GM19099 (cell line): Measurements from ENCODE around the gene GTSE1.

ENCODE experiments used
- POLR2A ChIP-seq: IDR thresholded peaks from 3 replicates; pipeline ENCODE4 v1.6.1; 2011; ENCODE audit warnings: low read depth; ENCODE audit not compliant: insufficient read length; ENCODE audit errors: extremely low read depth

The GTSE1 gene

DNA sequence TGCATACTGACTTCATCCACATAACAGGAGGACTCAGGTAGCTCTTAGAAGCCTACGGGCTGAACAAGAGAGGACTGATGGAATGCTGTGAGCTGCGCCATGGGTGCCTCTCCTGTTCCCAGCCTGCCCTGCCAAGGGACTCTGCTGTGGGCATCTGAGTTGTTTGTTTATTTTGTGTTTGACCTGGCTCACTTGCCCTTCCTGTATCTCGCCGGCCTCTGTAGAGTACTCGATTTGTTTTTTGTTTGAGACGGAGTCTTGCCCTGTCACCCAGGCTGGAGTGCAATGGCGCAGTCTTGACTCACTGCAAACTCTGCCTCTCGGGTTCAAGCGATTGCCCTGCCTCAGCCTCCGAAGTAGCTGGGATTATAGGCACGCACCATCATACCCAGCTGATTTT lies 27.1 kb upstream of the GTSE1 start:
- TF ChIP-seq POLR2A = no peak

GRCh38 chr22:46272196-46272595 lies 24.5 kb upstream of the GTSE1 start:
- TF ChIP-seq POLR2A = no peak

DNA sequence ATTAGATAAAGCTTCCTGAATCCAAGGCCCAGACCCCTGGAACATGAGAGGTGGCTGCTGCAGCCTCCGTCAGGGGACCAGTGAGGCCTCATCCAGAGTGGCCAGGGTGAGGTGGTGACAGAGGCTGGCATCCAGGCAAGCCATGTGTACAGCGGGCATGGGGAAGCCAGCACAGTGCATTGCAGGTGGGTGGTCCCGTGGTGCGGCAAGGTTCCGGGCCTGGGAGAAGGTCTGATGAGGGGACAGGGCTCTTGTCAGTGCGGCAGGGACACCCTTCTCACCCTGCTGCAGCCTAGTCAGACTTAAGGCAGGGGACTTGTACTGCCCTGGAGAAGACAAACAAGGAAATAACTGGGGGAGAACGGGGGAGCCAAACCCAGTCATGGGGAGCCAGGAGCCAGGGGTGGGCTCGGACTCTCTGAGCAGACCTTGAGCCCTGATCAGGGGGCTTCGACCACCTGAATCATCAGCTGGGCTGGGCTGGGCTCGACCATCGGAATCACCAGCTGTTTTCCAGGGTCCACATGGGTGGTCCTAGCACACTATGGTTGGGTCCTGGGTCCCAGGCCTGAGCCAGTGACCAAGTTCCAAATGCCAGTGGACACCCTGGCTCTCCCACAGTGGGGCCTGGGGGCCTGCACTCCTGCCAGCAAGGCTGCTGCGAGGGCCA lies 23.8 kb upstream of the GTSE1 start:
- TF ChIP-seq POLR2A = no peak

GRCh38 chr22:46273432-46274148 lies 23.1 kb upstream of the GTSE1 start:
- TF ChIP-seq POLR2A = no peak

- no peak for TF ChIP-seq POLR2A
Measured at GRCh38 chr22:46274381-46274780, 22.3 kb upstream of the GTSE1 start.

DNA sequence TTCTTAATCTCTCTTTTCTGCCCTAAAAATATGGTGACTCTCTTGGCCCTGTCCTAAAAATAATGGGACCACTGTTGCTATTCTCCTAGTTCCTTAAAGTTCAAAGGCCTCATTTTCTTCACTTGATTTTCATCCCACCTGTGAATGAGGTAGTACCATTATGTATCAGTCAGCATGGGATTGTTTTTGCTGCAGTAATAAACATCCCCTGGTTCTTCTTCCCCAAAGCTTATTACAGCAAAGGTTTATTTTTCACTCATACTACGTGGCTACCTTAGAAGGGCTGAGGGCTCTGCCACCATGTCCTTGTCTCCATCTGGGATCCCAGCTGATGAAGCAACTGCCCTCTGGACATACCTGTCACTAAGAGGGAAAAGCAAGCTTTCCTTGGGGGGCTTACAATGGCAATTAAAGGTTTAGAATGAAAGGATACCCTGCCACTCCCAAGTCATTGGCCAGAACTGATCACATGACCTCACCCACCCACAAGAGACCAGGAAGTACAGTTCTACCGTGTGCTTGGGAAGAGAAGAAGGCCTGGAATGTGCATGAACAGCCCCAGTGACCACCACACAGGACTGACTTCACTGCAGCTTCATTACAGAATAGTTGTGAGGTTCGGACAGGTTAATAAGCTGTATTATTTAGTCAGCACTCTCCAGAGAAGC lies 21.1 kb upstream of the GTSE1 start:
- no peak for TF ChIP-seq POLR2A

DNA sequence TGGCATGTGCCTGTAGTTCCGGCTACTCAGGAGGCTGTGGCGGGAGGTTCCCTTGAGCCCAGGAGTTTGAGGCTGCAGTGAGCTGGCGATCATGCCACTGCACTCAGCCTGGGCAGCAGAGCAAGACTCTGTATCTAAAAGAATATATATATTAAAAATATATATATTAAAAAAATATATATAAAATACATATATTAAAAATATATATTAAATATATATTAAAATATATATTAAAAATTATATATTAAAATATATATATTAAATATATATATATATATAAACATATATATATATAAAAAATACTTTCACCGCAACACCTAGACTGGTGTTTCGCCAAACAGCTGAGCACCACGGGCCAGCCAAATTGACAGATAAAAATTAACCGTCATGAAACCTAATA lies 20.1 kb upstream of the GTSE1 start:
- TF ChIP-seq POLR2A = no peak

GRCh38 chr22:46278656-46279645 lies 17.7 kb upstream of the GTSE1 start:
- no peak for TF ChIP-seq POLR2A

DNA sequence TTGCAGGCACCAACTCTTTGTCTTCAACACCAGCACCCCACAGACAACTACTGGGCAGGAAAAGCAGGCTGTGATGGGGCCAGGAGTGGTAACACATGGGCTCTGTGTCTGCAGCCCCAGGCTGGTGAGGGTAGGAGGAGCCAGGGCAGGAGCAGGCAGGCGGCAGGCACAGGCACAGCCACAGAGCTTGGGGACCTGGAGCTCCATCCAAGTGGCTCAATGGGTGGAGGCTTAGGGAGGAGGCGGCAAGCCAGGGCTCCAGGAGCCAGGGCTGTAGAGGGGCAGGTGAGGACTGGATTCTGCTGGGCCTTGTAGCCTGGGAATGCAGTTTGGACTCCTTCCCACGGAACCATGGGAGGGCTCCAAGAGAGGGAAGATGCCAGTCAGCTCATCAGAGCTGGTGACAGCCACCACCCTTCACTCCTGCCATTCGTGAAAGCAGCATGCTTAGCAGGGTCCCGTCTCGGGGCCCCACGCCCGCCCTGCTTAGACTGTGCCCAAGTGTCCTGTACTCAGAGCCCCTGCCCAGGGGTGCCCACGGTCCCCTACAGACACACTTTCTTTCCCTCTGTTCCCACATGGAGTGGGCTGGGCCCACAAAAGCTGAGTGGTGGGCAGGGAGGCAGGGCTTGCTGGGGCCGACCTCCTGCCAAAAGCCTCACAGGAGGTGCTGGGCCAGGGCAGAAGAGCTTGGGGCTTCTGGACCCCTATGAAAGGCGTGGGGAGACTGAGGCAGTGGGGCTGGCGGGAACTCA lies 16.4 kb upstream of the GTSE1 start:
- no peak for TF ChIP-seq POLR2A

- no peak for TF ChIP-seq POLR2A
Measured at GRCh38 chr22:46280999-46281623, 15.6 kb upstream of the GTSE1 start.

DNA sequence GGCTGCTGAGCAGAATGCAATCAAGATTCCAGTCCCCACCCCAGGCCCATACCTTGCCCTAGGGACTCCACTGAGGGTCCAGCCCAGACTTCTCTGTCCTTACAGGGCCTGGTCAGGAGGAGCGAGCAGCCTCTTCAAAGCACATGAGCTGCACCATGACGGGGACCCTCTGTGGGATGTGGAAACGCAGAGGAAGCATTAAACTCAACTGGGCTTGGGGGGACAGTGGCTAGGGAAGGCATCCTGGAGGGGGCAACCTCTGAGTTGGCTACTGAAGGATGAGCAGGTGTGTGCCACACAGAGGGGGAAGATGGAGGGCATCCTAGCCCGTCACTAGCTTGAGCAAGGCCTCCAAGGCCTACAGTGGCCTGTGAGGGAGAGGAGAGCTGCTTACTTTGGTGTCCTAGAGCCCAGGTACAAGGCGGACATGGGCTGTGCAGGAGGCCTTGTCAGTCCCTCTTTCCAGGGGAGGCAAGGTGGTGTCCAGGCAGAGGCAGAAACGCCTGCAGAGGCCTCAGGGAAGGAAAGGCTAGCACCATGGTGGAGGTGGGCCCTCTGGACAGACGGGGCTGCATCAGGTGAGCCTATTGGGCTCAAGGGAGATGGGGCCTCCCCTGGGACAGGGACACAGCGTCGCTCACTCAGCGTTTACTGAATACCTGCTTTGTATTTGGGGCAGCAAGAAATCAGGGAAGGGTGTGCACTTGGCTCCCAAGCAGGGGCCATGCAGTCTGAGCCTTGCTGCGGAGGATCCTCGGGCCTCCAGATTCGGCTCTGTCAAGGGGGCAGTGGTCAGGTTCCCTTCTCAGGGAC lies 14.6 kb upstream of the GTSE1 start:
- no peak for TF ChIP-seq POLR2A

- TF ChIP-seq POLR2A = no peak
Measured at GRCh38 chr22:46286006-46286405, 10.7 kb upstream of the GTSE1 start.
